ENCODE results near the gene ENTPD6. TPM values are rescaled to one million over a fixed set of nuclear protein-coding genes. Genes with fewer than 3 reads are reported as not detected.

The ENTPD6 gene
- total and polyA plus RNA-seq, 2 experiments from 2014 or later = 80.4 to 87.1 TPM

DNA sequence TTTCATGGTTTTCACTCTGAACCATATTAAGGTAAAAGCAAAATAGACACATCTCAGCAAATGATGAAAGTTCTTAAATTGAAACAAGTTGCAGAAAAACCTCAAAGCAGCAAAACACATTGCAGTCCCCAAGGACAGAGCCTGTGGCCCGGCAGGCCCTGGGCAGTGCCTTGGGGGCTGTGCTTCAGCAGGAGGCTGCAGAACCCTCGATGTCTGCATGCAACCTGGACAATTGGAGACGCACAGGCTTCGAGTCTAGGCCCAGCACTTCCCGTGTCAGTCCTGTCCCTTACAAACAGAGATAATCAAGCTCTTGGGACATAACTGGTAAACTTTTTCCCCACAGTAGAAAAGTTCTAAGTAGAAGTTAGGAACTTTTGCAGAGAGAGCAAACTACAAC is 61.6 kb downstream of the ENTPD6 start:
- no peaks in the 10 kb centered on the region for H3K9me2 ChIP-seq (replicated peaks; ENCODE audit: insufficient read depth)
- no peak overlapping the region for H3K4me2 ChIP-seq
- peaks cover 15% of the 10 kb centered on the region for H3K4me1 ChIP-seq (ENCODE audit: insufficient read depth)
- 91% methylated on average over 5 of the region's 5 CpGs for WGBS (ENCODE audit: low lambda C conversion rate, missing lambda C conversion rate)
- no peaks in the 10 kb centered on the region for H3K9me3 ChIP-seq (ENCODE audit: low read depth)
- no peak for DNase-seq (ENCODE audit: low spot score)
- H3K27ac ChIP-seq = no peak overlapping the region
- H2AFZ ChIP-seq = no peak overlapping the region
- H3K4me3 ChIP-seq = no peak overlapping the region
- no peaks in the 10 kb centered on the region for H3K36me3 ChIP-seq (replicated peaks; ENCODE audit: insufficient read depth, low read depth)
- no peak for TF ChIP-seq EZH2phosphoT487 (IDR thresholded peaks at IDR 0.05; ENCODE audit: low read depth, severe bottlenecking, unreplicated experiment)
- no peak for TF ChIP-seq EZH2 (IDR thresholded peaks at IDR 0.05; ENCODE audit: borderline replicate concordance)
- TF ChIP-seq CTCF (IDR thresholded peaks at IDR 0.05; ENCODE audit: poor library complexity) = no peak
- H3K27me3 ChIP-seq = no peaks in the 10 kb centered on the region
- peaks cover 8% of the 10 kb centered on the region for H4K20me1 ChIP-seq (ENCODE audit: insufficient read depth, poor library complexity, severe bottlenecking)
- H3K79me2 ChIP-seq = peaks cover 71% of the 10 kb centered on the region

DNA sequence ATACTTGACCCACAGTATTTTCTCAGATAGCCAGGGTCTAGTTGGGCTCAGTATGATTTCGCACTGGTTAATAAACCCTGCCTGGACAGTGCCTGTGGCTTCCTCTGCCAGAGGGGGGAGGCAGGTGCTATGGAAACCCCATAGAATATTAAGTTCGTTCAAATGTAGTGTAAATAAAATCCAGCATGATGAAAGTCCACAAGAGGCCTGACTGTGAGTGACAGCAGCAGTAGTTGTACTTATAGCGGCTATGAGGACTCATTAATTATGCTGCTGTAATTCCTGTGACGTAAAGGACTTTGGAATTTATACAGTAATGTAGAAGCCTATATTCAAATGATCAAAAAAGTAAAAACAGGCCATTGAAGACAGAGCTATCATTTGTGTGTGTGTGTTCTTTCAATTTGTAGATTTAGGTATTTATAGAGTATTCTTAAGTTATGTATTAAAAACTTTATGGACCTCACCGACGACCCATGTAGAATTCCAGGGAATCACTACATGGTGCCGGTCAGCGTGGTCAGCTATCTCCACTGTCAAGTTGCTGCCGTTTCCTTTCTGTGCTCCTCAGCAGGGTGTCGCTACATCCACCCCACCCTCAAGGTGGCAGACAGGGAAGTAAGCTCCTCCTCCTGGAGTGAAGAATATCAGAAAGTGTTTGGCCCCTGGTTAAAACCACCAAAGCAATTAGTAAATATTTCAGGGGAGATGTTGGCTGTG is 62.4 kb downstream of the ENTPD6 start:
- Histone ChIP-seq H3K4me2 (no peak overlapping the region), H3K36me3 (replicated peaks; ENCODE audit: insufficient read depth, low read depth) (no peaks in the 10 kb centered on the region), H3K9me3 (ENCODE audit: low read depth) (no peaks in the 10 kb centered on the region), H3K27me3 (no peaks in the 10 kb centered on the region), H3K79me2 (peaks cover 63% of the 10 kb centered on the region), H3K27ac (no peak overlapping the region), H3K4me3 (no peak overlapping the region), H4K20me1 (ENCODE audit: insufficient read depth, poor library complexity, severe bottlenecking) (peaks cover 6% of the 10 kb centered on the region), H3K9me2 (replicated peaks; ENCODE audit: insufficient read depth) (no peaks in the 10 kb centered on the region), H3K4me1 (ENCODE audit: insufficient read depth) (peaks cover 15% of the 10 kb centered on the region), H2AFZ (no peak overlapping the region)
- no peak for TF ChIP-seq CTCF (IDR thresholded peaks at IDR 0.05; ENCODE audit: poor library complexity)
- no peak for TF ChIP-seq EZH2 (IDR thresholded peaks at IDR 0.05; ENCODE audit: borderline replicate concordance)
- no peak for TF ChIP-seq EZH2phosphoT487 (IDR thresholded peaks at IDR 0.05; ENCODE audit: low read depth, severe bottlenecking, unreplicated experiment)
- no peak for DNase-seq (ENCODE audit: low spot score)
- WGBS (ENCODE audit: low lambda C conversion rate, missing lambda C conversion rate) = 87% methylated on average over 10 of the region's 10 CpGs

DNA sequence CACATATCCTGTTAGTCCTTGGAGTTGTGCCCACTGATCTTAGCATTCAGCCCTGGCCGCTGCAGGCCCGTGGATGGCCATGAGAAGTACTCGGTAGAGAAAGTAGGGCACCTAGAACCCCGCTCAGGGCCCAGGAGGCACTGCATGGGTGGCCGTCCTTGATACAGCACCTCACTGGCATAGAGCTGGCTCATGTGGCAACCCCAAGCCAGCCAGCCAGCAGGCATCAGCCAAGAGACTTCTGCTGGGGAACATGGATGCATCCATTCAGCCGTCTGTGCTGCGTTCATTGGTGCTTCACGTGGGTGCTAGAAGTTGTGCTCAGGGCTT is 62.9 kb downstream of the ENTPD6 start:
- H3K9me2 ChIP-seq (replicated peaks; ENCODE audit: insufficient read depth) = no peaks in the 10 kb centered on the region
- no peak overlapping the region for H3K4me2 ChIP-seq
- H2AFZ ChIP-seq = no peak overlapping the region
- peaks cover 58% of the 10 kb centered on the region for H3K79me2 ChIP-seq
- H3K36me3 ChIP-seq (replicated peaks; ENCODE audit: insufficient read depth, low read depth) = no peaks in the 10 kb centered on the region
- no peaks in the 10 kb centered on the region for H3K27me3 ChIP-seq
- no peaks in the 10 kb centered on the region for H3K9me3 ChIP-seq (ENCODE audit: low read depth)
- H3K27ac ChIP-seq = no peak overlapping the region
- H3K4me1 ChIP-seq (ENCODE audit: insufficient read depth) = peaks cover 11% of the 10 kb centered on the region
- H3K4me3 ChIP-seq = no peak overlapping the region
- DNase-seq (ENCODE audit: low spot score) = no peak
- WGBS (ENCODE audit: low lambda C conversion rate, missing lambda C conversion rate) = 91% methylated on average over 8 of the region's 8 CpGs
- peaks cover 4% of the 10 kb centered on the region for H4K20me1 ChIP-seq (ENCODE audit: insufficient read depth, poor library complexity, severe bottlenecking)
- no peak for TF ChIP-seq EZH2phosphoT487 (IDR thresholded peaks at IDR 0.05; ENCODE audit: low read depth, severe bottlenecking, unreplicated experiment)
- TF ChIP-seq CTCF (IDR thresholded peaks at IDR 0.05; ENCODE audit: poor library complexity) = no peak
- TF ChIP-seq EZH2 (IDR thresholded peaks at IDR 0.05; ENCODE audit: borderline replicate concordance) = no peak
